CD4-positive, alpha-beta T cell (primary cell): ENCODE results near the gene HS6ST3. TPM values are rescaled to one million over a fixed set of nuclear protein-coding genes. Genes with fewer than 3 reads are reported as not detected.

Source experiments
- ATAC-seq: fragments of 200-7000 bp; cut with Tn5 transposase; one replicate; pipeline ENCODE4 v1.10.0; 2022; ENCODE audit warnings: mild to moderate bottlenecking; ENCODE audit not compliant: poor library complexity
- CTCF ChIA-PET: fragments of 350-600 bp; sonication (Branson Sonifier 250); formaldehyde crosslinking; loops from one replicate; lab custom pipeline; 2021; ENCODE audit warnings: antibody characterized with exemption, inconsistent platforms; lab: Charles Lee
- POLR2A ChIA-PET: fragments of 350-600 bp; sonication (Branson Sonifier 250); formaldehyde crosslinking; loops from one replicate; lab custom pipeline; 2021; ENCODE audit warnings: antibody characterized with exemption, inconsistent platforms; lab: Charles Lee
- DNase-seq, 14 experiments: peaks; one replicate each; pipeline ENCODE4 v3.0.0-alpha.2; 2013 to 2020; ENCODE audit warnings: mixed read lengths in 2 of 14
- H3K27ac ChIP-seq, 2 donors: one replicate each; pipeline versions ENCODE4 v1.5.1 to v1.7.0; 2013; ENCODE audit warnings: low read length in 2 of 2, low read depth in 1 of 2, mild to moderate bottlenecking in 1 of 2
- H3K27me3 ChIP-seq, 2 experiments: 1 replicate in 1 of 2; 2 replicates in 1 of 2; pipeline versions ENCODE4 v1.6.1 to v1.7.0; 2013; ENCODE audit warnings: low read length in 2 of 2, control low read depth in 1 of 2, mild to moderate bottlenecking in 1 of 2, moderate library complexity in 1 of 2; ENCODE audit not compliant: insufficient read depth in 2 of 2, control insufficient read depth in 1 of 2
- H3K36me3 ChIP-seq: one replicate; pipeline ENCODE4 v1.6.1; 2013; ENCODE audit warnings: low read length, control low read depth; ENCODE audit not compliant: insufficient read depth
- H3K4me1 ChIP-seq: one replicate; pipeline ENCODE4 v1.6.1; 2013; ENCODE audit warnings: low read length, control low read depth; ENCODE audit not compliant: insufficient read depth
- H3K4me3 ChIP-seq: one replicate; pipeline ENCODE4 v1.5.1; 2013; ENCODE audit warnings: mild to moderate bottlenecking, low read length, moderate library complexity
- H3K9me3 ChIP-seq, 2 experiments: 1 replicate in 1 of 2; 2 replicates in 1 of 2; pipeline versions ENCODE4 v1.6.1 to v1.7.0; 2013; ENCODE audit warnings: low read length in 2 of 2, mild to moderate bottlenecking in 2 of 2, control low read depth in 1 of 2, moderate library complexity in 1 of 2; ENCODE audit not compliant: control insufficient read depth in 1 of 2, insufficient read depth in 1 of 2
- H3K27ac Mint-ChIP-seq: one replicate; pipeline ENCODE4 v1.8.0; 2020; ENCODE audit warnings: mixed read lengths
- H3K27me3 Mint-ChIP-seq: one replicate; pipeline ENCODE4 v1.8.0; 2021; ENCODE audit warnings: mixed read lengths
- H3K36me3 Mint-ChIP-seq: one replicate; pipeline ENCODE4 v1.8.0; 2021; ENCODE audit warnings: low read depth, mixed read lengths
- H3K4me1 Mint-ChIP-seq: one replicate; pipeline ENCODE4 v1.8.0; 2021; ENCODE audit warnings: low read depth, mixed read lengths
- H3K4me3 Mint-ChIP-seq: one replicate; pipeline ENCODE4 v1.8.0; 2020; ENCODE audit warnings: mild to moderate bottlenecking, mixed read lengths
- H3K9me3 Mint-ChIP-seq: one replicate; pipeline ENCODE4 v1.8.0; 2020; ENCODE audit warnings: mixed read lengths
- intact Hi-C, 2 experiments: fragments of 100-400 bp; cut with DNase I in 1 of 2; cut with micrococcal nuclease in 1 of 2; formaldehyde crosslinking; loops; one replicate each; pipeline versions ENCODE4 v1.15.1 to v1.9.0; 2023 to 2025; cut with DNase I, micrococcal nuclease
- total RNA-seq, 174 experiments: library from RNA in 2 of 174; stranded (reverse) in 2 of 174; gene quantifications; one replicate each; pipeline ENCODE4 v1.2.3 and lab custom pipeline; 2021 to 2026
- TF ChIP-seq, protein P1 (sequence below): fragments of 200-600 bp; IDR thresholded peaks from one replicate; pipeline ENCODE4 v1.8.0; 2022; ENCODE audit warnings: antibody characterized with exemption, mild to moderate bottlenecking

The HS6ST3 gene
- total RNA-seq, 2 experiments from 2014 or later = not detected

DNA sequence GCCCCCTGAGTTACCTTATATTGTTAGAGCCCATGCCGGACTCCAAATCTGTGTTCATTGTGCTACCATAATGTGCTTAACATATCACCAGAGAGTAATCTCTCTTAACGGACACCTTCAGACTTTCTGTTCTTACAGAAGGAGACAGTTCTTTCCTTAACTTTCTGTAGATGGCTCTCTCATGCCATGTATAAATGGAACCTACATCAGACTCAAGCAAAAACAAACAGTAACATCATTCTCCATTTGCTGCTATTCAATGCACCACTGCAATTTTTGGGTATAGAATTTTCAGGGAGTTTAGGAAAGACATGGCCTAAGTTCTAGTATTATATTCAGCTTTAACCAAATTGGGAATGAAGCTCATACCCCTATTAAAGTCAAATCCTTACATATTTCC lies 24.1 kb upstream of the HS6ST3 start:
- Histone ChIP-seq H3K4me1 (no peaks in the 10 kb centered on the region), H3K4me3 (no peak overlapping the region), H3K27me3 (no peaks in the 10 kb centered on the region), H3K9me3 (no peaks in the 10 kb centered on the region), H3K36me3 (no peaks in the 10 kb centered on the region), H3K27ac (no peak overlapping the region)
- Mint-ChIP-seq H3K27me3 (no peaks in the 10 kb centered on the region), H3K27ac (no peak overlapping the region), H3K36me3 (no peaks in the 10 kb centered on the region), H3K4me1 (no peaks in the 10 kb centered on the region), H3K4me3 (no peak overlapping the region), H3K9me3 (peaks cover 3% of the 10 kb centered on the region)
- ChIA-PET CTCF (no interaction called here), POLR2A (no interaction called here)
- DNase-seq (no peak), ATAC-seq (no peak)
- TF ChIP-seq, protein P1, sequence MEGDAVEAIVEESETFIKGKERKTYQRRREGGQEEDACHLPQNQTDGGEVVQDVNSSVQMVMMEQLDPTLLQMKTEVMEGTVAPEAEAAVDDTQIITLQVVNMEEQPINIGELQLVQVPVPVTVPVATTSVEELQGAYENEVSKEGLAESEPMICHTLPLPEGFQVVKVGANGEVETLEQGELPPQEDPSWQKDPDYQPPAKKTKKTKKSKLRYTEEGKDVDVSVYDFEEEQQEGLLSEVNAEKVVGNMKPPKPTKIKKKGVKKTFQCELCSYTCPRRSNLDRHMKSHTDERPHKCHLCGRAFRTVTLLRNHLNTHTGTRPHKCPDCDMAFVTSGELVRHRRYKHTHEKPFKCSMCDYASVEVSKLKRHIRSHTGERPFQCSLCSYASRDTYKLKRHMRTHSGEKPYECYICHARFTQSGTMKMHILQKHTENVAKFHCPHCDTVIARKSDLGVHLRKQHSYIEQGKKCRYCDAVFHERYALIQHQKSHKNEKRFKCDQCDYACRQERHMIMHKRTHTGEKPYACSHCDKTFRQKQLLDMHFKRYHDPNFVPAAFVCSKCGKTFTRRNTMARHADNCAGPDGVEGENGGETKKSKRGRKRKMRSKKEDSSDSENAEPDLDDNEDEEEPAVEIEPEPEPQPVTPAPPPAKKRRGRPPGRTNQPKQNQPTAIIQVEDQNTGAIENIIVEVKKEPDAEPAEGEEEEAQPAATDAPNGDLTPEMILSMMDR = no peak
- intact Hi-C loops = no loop called here

DNA sequence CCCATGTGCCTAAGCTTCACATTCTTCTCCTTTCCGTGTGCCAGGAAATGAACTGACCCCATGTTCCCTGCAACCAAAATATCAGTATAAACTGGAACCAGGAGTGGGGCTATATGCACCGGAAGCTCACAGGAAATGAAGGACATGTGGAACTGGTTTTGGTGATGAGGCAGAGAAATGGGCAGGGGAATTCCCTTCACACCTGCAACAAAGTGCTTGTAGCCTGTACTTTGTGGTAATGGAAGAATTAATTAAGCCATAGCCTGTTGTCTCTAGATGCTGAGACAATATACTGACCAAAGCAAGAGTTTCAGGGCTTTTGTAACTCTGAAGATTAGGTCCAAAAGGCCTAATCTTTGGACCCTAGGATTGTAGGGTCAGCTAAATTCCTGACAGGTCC lies 21.2 kb upstream of the HS6ST3 start:
- no peaks in the 10 kb centered on the region for H3K36me3 Mint-ChIP-seq
- no peaks in the 10 kb centered on the region for H3K9me3 ChIP-seq
- H3K36me3 ChIP-seq = no peaks in the 10 kb centered on the region
- TF ChIP-seq, protein P1 = no peak
- DNase-seq (no peak), ATAC-seq (no peak)
- H3K27ac ChIP-seq = no peak overlapping the region
- no peaks in the 10 kb centered on the region for H3K27me3 ChIP-seq
- no peak overlapping the region for H3K4me3 Mint-ChIP-seq
- H3K4me1 Mint-ChIP-seq = no peaks in the 10 kb centered on the region
- no peaks in the 10 kb centered on the region for H3K27me3 Mint-ChIP-seq
- H3K4me1 ChIP-seq = no peaks in the 10 kb centered on the region
- intact Hi-C loops = no loop called here
- H3K9me3 Mint-ChIP-seq = peaks cover 5% of the 10 kb centered on the region
- POLR2A ChIA-PET = no interaction called here
- no peak overlapping the region for H3K27ac Mint-ChIP-seq
- CTCF ChIA-PET = no interaction called here
- H3K4me3 ChIP-seq = no peak overlapping the region

DNA sequence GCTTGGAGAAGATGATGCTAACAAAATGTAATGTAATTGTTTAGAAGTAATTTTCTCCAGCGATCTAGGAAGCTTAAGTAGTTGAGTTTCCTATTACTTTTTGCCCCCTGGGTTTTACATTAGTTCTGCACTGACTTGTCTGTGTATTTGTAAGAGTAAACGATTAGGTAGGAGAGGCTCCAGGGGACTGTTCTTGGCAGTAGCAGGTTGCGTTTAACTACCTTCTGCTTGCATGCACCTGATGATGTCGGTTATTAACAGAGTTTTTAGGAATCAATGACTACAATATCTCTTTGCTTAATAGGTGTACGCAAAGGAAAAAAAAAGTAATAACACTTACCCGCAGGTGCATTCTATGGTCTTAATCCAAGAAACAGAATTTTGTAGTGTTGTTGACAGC lies 18.4 kb upstream of the HS6ST3 start:
- H3K9me3 Mint-ChIP-seq = peaks cover 8% of the 10 kb centered on the region
- no peaks in the 10 kb centered on the region for H3K27me3 Mint-ChIP-seq
- Histone ChIP-seq H3K27ac (no peak overlapping the region), H3K36me3 (no peaks in the 10 kb centered on the region), H3K9me3 (peaks cover 0 to 4% of the 10 kb centered on the region in 2 experiments), H3K27me3 (no peaks in the 10 kb centered on the region), H3K4me3 (no peak overlapping the region), H3K4me1 (no peaks in the 10 kb centered on the region)
- intact Hi-C loops = no loop called here
- no peak overlapping the region for H3K4me3 Mint-ChIP-seq
- ChIA-PET POLR2A (no interaction called here), CTCF (interaction anchor here (1.0 kb wide), 1 partner anchor 9 kb away, joined by 3 read pairs; no protein-coding TSS in a partner anchor)
- TF ChIP-seq, protein P1 = no peak
- no peak overlapping the region for H3K27ac Mint-ChIP-seq
- ATAC-seq (no peak), DNase-seq (no peak)
- no peaks in the 10 kb centered on the region for H3K36me3 Mint-ChIP-seq
- no peaks in the 10 kb centered on the region for H3K4me1 Mint-ChIP-seq
